VCaP (cell line): ENCODE data around the gene FAM89B.

Source experiments
- H3K27ac ChIP-seq: fragments of 450-650 bp; 2 replicates; pipeline ENCODE4 v1.5.1; 2017
- TF ChIP-seq, protein P1 (sequence below): fragments of 450-650 bp; conservative IDR thresholded peaks from 2 replicates; pipeline ENCODE4 v1.5.1; 2017; ENCODE audit warnings: mild to moderate bottlenecking, moderate library complexity

Gene FAM89B

DNA sequence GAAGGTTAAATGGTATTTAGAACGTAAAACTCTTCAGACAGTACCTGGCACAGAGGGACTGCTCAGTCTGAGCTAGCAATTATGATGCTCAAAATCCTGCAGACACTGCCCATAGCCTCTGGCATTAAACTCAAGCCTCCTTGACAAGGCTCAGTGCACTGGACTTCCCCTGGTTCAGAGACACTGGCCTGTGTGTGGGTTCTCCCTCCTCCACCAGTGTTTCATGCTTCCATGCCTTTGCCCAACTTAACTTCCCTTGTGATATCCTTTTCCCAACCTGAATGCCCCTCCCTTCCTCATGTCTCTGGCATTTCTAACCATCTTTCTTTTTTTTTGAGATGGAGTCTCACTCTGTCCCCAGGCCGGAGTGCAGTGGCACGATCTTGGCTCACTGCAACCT, 23.2 kb upstream of the FAM89B start:
- H3K27ac ChIP-seq = no peak overlapping the region
- TF ChIP-seq, protein P1, sequence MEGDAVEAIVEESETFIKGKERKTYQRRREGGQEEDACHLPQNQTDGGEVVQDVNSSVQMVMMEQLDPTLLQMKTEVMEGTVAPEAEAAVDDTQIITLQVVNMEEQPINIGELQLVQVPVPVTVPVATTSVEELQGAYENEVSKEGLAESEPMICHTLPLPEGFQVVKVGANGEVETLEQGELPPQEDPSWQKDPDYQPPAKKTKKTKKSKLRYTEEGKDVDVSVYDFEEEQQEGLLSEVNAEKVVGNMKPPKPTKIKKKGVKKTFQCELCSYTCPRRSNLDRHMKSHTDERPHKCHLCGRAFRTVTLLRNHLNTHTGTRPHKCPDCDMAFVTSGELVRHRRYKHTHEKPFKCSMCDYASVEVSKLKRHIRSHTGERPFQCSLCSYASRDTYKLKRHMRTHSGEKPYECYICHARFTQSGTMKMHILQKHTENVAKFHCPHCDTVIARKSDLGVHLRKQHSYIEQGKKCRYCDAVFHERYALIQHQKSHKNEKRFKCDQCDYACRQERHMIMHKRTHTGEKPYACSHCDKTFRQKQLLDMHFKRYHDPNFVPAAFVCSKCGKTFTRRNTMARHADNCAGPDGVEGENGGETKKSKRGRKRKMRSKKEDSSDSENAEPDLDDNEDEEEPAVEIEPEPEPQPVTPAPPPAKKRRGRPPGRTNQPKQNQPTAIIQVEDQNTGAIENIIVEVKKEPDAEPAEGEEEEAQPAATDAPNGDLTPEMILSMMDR = no peak

DNA sequence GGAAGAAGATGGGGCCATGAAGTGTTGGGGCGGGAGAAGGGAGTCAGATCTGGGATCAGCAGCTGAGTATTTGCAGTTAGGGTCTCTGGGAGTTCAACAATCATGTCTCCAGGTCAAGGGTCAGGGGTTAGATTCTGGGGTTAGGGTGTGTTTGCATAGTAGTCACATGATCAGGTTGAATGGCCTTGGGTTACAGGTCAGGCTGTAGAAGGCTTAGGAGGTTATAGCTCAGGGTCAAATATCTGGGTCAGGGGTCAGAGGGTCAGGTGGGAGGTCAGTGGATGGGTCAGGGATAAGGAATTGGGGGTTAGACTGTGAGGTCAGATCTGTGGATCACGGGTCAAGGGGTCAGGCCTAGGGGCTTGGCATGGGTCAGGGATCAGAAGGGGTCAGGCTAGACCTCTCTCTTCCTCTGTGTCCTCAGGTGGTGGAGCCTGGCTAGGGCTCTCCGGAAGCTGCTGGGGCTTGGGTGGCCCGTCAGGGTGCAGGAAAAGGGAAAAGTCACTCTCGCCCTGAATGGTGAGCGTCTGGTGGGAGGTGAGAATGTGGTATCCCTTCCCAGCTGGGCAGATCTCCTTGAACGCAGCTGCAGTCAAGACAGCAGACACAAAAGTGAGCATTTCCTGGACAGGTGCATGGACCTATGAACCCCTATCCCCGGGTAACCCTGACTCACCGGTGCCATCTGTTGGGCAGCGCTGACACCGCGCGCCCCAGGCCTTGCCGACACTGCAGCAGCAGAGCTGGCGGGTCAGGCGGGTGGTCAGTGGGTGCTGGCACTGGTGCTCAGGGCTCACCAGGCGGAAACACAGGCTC, 20.6 kb upstream of the FAM89B start:
- TF ChIP-seq, protein P1 = peak; percentile 94
- H3K27ac ChIP-seq = peak overlapping the region; percentile 38

DNA sequence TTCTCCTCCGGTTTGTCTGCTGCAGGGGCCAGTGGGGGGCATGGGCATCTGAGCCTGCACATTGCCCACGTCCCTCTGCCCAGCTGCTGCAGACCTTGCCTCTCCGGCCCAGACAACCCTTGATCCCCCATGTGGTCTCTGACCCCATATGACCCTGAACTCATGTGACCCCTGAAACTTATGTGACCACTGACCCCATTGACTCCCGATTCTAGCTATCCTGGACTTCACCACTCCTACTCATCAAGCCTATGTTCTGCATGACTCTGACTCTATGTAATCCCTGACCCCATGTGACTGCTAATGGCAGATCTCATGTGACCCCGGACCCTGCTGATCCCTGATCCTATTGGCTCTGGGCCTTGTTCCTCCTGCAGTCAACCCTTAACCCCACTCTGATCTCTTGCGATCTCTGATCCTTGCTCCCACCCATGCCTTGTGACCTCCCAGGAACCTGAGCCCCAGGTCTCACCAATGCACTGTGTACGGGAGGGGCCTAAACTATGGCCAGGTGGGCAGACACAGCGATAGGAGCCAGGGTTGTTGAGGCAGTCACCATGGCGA, 19.9 kb upstream of the FAM89B start:
- TF ChIP-seq, protein P1 = peak; percentile 67
- peak overlapping the region; percentile 38 for H3K27ac ChIP-seq

DNA sequence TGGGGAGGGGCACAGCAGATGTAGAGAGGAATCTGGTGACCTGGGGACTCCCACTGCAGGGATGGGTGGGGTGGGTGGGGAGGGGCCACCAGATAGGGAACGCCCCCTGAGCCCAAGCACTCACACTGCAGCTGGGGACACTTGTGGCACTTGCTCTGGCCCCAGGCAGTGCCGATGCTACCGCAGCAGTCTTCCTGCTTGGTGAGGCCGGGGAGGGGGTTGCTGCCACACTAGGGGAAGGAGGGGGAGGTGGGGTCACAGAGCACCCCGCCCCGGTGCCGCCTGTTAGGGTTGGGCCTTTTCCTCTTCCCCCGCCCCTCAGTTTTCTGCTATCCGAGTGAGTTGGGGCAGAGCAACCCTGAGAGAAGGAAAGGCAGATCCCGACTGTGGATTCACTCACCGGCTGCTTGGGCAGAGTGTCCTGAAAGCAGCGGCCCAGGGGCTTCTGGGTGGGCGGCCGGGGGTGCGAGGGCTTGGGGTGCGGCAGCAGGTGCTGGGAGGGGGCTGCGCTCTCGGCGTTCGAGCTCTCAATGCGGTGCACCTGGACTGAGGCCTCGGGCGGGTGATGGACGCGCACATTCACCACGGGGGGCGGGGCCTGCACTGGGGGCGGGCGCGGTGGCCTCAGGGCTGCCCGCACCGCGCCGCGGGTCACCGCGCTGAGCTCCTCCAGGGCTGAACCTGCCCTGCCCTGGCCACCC, 18.9 kb upstream of the FAM89B start:
- TF ChIP-seq, protein P1 = no peak
- peak overlapping the region; percentile 98; the same call in 1 of the 2 replicates for H3K27ac ChIP-seq

DNA sequence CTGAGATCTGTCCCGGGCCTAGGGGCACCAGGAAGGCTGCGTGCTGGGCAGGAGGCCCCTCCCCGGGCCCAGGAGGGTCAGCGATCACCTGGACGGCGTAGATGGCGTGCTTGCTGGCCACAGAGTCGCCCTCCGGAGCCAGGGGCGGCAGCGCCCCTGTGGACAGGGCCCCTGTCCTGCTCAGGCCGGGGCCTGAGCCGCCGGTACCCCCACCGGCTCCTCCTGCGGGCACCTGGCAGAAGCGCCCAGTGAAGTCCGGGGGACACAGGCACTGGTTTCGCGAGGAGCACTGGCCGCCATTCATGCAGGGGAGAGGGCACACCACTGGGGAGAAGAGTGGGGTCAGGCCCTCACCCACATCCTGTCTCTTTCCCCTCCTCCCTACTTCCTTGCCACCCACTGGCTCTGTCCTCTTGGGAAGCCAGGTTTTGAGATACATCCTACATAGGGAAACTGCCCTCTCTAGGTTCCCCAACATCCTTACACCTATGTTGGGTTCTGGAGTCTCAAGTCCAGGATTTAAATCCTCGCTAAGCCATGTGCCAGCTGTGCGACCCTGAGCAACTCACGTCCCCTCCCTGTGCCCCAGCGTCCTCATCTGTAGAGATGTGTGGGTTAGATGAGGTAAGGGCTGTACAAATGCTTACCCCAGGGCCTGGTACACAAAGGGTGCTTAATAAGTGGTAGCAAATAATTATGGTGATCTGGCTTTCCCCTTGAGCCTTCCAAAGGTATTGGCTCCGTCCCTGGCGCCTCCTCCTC, 18.1 kb upstream of the FAM89B start:
- peak overlapping the region; percentile 98 for H3K27ac ChIP-seq

DNA sequence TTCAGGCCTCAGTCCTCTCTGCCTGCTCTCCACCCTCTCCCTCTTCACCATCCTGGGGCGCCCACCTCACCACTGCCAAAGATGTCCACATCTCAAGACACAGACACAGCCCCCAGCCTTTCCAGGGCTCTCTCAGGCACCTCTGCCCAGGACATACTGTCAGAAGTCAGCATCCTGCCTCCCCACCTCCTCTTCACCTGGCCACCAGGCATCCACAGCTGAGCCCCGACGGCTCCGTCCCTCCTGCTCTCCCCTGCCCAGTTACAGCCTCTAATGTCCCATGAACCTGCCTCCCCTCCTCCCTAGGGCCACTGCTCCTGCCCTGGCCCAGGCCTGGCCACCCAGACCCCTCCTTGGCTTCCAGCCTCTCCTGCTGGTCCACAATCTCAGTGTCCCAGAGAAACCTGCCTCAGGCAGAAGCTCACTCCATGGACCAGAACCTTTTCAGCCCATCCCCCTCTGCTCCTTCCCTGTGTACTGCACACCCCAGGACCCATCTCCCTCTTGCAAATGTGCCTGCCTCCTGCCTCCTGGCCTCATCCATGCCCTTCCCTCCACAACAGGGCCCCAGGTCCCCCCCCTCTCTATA, 17.4 kb upstream of the FAM89B start:
- H3K27ac ChIP-seq = peak overlapping the region; percentile 98
- TF ChIP-seq, protein P1 = no peak

More for the DNA sequence above, 18.1 kb upstream of the FAM89B start:
- TF ChIP-seq, protein P1 = no peak
